ENCODE data around the gene PARN. TPM values are rescaled to one million over a fixed set of nuclear protein-coding genes. Genes with fewer than 3 reads are reported as not detected.

Gene PARN
- total RNA-seq: 10 to 100 TPM; 11.6 to 15.0 (median 14.3) TPM
- 10 to 100 TPM; 10.3 to 20.9 (median 10.3) TPM for polyA plus RNA-seq
- long read RNA-seq, donor 1, transcript PARN-203 (24 exons, 3,078 nt): major isoform, 6 of 8 reads
- long read RNA-seq, donor 1, partial matches to known transcripts: 0 of 8 reads
- long read RNA-seq, donor 1, other reads (novel, unspliced or antisense): 2 of 8 reads
- long read RNA-seq, donor 2, transcript PARN-203 (24 exons, 3,078 nt): major isoform, 9 of 24 reads
- long read RNA-seq, donor 2, partial matches to known transcripts: 4 of 24 reads
- long read RNA-seq, donor 2, other reads (novel, unspliced or antisense): 9 of 24 reads

- intact Hi-C loops (cut with DNase I): no loop called here
- Histone ChIP-seq H3K4me3 (peak within 1 kb of the TSS; percentile 100), H3K27me3 (ENCODE audit: insufficient read depth in 3 of 3, low read length in 2 of 3) (no peaks in the 10 kb centered on the region), H3K36me3 (ENCODE audit: insufficient read depth in 1 of 2, low read depth in 1 of 2) (peaks cover 0 to 39% of the 10 kb centered on the region in 2 donors), H3K9me3 (no peaks in the 10 kb centered on the region), H3K27ac (peak within 1 kb of the TSS; percentile 99), H3K4me1 (peaks cover 40% of the 10 kb centered on the region)
- peak; percentile 96 to 98 for DNase-seq
- 1% methylated on average over 49 to 51 of the region's 51 CpGs for WGBS, 3 donors
- TF ChIP-seq, protein P1, sequence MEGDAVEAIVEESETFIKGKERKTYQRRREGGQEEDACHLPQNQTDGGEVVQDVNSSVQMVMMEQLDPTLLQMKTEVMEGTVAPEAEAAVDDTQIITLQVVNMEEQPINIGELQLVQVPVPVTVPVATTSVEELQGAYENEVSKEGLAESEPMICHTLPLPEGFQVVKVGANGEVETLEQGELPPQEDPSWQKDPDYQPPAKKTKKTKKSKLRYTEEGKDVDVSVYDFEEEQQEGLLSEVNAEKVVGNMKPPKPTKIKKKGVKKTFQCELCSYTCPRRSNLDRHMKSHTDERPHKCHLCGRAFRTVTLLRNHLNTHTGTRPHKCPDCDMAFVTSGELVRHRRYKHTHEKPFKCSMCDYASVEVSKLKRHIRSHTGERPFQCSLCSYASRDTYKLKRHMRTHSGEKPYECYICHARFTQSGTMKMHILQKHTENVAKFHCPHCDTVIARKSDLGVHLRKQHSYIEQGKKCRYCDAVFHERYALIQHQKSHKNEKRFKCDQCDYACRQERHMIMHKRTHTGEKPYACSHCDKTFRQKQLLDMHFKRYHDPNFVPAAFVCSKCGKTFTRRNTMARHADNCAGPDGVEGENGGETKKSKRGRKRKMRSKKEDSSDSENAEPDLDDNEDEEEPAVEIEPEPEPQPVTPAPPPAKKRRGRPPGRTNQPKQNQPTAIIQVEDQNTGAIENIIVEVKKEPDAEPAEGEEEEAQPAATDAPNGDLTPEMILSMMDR (IDR thresholded peaks at IDR 0.05): no peak
- ATAC-seq: peak; percentile 83 to 85 (median 84)
These were observed at the start of gene PARN for GRCh38 chr16:14629919-14630619. Gene PARN, minus strand, starts transcription at chr16:14630260. Its CDS starts 135 bp downstream, at chr16:14630125.

- no peak overlapping the region for H3K27ac ChIP-seq
- no peak overlapping the region for H3K4me3 ChIP-seq
- H3K9me3 ChIP-seq: no peaks in the 10 kb centered on the region
- H3K36me3 ChIP-seq (ENCODE audit: insufficient read depth in 1 of 2, low read depth in 1 of 2): no peaks in the 10 kb centered on the region
- no peaks in the 10 kb centered on the region for H3K4me1 ChIP-seq
- DNase-seq: no peak
- no peaks in the 10 kb centered on the region for H3K27me3 ChIP-seq (ENCODE audit: insufficient read depth in 3 of 3, low read length in 2 of 3)
- WGBS, 3 donors: 77 to 81% (median 78%) methylated on average over 11 of the region's 11 CpGs
- intact Hi-C loops (cut with DNase I): no loop called here
- ATAC-seq: no peak
- TF ChIP-seq, protein P1 (IDR thresholded peaks at IDR 0.05): no peak
These were observed 48.9 kb upstream of the PARN start for GRCh38 chr16:14678748-14679497.

DNA sequence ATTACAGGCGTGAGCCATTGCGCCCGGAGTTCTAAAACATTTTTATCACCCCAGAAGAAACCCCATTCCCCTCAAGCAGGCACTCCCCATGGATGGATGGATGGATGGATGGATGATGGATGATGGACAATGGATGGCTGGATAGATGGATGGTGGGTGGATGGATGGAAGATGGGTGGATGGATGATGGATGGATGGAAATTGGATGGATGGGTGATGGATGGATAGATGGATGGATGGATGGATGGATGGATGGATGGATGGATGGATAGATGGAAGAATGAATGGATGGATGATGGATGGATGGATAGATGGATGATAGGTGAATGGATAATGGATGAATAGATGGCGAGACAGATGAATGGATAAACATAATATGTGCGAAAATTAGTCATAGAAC lies 47.6 kb upstream of the PARN start:
- intact Hi-C loops (cut with DNase I): no loop called here
- TF ChIP-seq, protein P1 (IDR thresholded peaks at IDR 0.05): no peak
- no peaks in the 10 kb centered on the region for H3K36me3 ChIP-seq (ENCODE audit: insufficient read depth in 1 of 2, low read depth in 1 of 2)

DNA sequence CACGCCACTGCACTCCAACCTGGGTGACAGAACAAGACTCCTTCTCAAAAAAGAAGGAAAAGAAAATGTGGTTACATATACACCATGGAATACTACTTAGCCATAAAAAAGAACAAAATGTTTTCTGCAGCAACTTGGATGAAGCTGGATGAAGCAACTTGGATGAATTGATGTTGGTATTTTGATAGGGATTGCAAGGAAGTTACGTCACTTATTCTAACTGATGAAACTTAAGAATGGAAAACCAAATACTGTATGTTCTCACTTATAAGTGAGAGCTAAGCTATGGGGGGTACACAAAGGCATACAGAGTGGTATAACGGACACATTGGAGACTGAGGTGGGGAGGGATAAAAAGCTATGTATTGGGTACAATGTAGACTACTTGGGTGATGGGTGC lies 46.6 kb upstream of the PARN start:
- WGBS, 3 donors: 86 to 87% (median 86%) methylated on average over 3 of the region's 3 CpGs
- TF ChIP-seq, protein P1 (IDR thresholded peaks at IDR 0.05): no peak
- Histone ChIP-seq H3K4me3 (no peak overlapping the region), H3K36me3 (ENCODE audit: insufficient read depth in 1 of 2, low read depth in 1 of 2) (no peaks in the 10 kb centered on the region), H3K4me1 (no peaks in the 10 kb centered on the region), H3K9me3 (no peaks in the 10 kb centered on the region), H3K27ac (no peak overlapping the region), H3K27me3 (ENCODE audit: insufficient read depth in 3 of 3, low read length in 2 of 3) (no peaks in the 10 kb centered on the region)
- intact Hi-C loops (cut with DNase I): no loop called here
- no peak for ATAC-seq
- no peak for DNase-seq

More for the DNA sequence above, 47.6 kb upstream of the PARN start:
- H3K27me3 ChIP-seq (ENCODE audit: insufficient read depth in 3 of 3, low read length in 2 of 3): no peaks in the 10 kb centered on the region
- H3K27ac ChIP-seq: no peak overlapping the region
- WGBS, 3 donors: 91 to 95% (median 93%) methylated on average over 5 of the region's 5 CpGs
- H3K4me3 ChIP-seq: no peak overlapping the region
- H3K4me1 ChIP-seq: no peaks in the 10 kb centered on the region
- no peak for DNase-seq
- ATAC-seq: no peak
- no peaks in the 10 kb centered on the region for H3K9me3 ChIP-seq

All from psoas muscle (tissue), 8 donors.